OCI-M2 (cell line): ENCODE results near the gene DGKZ.

Source experiments
- DNase-seq: peaks from one replicate; lab custom pipeline; 2025; ENCODE audit not compliant: unreplicated experiment; lab: John Stamatoyannopoulos, UW

Gene DGKZ

DNA sequence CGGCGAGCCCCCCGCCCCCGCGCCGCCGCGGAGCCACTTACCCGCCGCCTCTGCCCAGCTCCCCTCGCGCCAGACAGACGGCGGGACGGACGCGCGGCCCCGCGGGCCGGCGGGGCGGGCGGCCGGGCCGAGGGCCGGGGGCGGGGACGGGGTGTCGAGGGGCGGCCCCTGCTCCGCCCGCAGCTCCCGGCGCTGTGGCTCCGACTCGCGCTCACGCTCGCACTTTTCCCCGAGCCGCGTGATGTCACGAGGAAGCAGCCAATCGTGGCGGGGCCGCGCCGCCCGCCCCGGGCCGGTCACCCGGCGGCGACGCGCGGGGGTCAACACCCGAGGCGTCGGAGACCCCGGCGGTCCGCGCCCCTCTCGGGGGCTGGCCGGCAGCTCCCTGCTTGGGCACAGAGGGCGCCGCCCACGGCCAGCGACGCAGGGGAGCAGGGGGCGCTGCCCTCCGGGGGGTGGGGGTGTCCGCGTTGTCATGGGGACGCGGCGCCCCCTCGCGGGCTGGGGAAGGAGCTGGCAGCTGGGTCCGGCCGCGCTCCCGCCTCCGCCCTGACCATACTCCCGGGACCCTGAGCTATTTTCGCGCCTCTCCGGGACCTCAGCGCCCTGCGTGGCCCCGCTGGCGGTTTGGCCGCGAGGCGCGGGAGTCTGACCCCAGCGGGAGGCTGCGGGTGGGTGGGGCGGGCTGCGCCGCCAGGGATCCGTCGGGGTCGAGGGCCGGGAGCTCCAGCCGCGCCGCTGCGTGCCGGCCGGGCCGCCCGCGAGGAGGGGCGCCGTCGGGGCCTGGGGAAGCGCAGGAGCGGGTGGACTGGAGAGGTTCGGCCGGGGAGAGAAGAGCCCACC, 44.5 kb downstream of the DGKZ start, which contains the start of gene CHRM4:
Gene CHRM4 (minus strand): TSS at position 199 of the 843 bp plus-strand sequence. CDS start 5,219 bp downstream, outside the sequence.
- DNase-seq: no peak

DNA sequence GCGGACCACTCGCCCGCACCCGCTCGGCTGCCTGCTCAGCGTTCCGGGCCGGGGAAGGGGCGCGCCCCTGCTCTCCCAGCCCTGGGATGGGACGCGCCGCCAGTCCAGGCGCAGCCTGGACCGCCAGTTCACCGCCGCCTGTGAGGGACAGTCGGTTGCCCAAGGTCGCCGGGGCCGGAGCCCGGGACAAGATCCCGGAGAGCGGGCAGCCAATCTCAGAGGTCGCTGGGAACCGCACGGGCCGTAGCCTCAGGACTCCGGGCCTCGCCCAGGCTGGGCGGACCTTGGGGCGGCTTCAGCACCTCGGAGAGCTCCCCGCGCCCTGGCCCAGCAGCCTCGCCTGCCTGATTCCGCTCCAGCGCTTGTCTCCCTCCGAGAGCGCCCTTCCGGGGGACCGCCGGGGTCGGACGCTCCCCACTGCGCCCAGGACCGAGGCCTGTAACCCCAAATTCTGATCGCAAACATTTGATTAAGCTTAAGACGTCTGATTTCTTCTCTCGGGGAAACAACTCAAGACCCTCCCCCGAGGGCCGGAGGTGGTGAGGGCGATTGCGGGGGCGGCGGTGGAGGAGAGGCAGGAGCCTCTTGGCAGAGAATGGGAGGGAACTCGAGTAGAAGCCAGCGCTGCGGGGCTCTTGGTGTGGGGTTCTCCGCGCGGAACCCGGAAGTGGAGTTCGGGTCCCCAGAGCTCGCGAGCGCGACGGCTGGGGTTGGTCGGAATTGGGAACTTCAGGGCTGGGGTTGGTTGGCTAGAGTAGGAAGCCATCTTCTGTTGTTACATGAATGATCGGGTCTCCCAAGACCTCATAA, 45.4 kb downstream of the DGKZ start:
- DNase-seq: peak; percentile 72

- no peak for DNase-seq
Observed at GRCh38 chr11:46393231-46393616, 46.0 kb downstream of the DGKZ start.

DNA sequence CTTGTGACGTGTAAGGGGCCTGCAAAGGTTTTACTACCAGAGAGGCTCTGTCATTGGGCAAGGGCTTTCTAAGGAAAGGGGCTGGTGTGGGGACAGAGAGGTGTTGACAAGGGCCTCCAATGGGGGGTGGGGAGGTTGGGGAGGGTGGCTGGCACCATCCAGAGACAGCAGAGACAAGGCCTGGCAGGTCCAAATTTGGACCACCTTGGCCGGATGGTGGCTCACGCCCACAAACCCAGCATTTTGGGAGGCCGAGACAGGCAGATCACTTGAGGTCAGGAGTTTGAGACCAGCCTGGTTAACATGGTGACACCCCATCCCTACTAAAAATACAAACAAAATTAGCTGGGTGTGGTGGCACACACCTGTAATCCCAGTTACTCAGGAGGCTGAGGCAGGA, 46.5 kb downstream of the DGKZ start:
- no peak for DNase-seq

GRCh38 chr11:46397526-46397925, 50.3 kb downstream of the DGKZ start:
- DNase-seq: no peak

GRCh38 chr11:46402957-46403902, 56.0 kb downstream of the DGKZ start:
- DNase-seq: no peak

DNA sequence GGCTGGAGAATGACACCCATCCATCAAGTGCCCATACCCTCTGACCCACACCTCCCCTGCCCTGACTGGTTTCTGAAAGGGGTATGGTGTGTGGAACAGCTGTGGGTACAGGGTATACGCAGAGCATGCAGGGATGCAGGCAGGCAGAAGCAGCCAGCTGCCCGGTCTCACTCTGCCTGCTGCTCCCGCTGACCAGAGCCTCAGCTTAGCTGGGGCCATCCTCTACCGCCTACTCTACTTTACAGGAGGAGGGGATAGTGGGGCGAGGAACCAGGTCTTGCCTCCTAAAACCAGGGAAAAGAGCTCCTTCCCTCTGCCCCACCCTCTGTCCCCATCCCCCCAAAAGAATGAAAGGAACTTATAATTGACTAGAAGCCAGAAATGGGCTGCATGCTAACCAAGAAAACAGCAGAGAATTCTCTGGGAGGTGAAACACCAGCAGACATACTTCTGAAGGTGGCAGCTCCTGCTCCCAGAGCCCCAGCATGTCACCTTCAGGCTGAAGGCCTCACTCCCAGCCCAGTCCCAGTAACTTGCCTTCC, 57.3 kb downstream of the DGKZ start:
- no peak for DNase-seq

DNA sequence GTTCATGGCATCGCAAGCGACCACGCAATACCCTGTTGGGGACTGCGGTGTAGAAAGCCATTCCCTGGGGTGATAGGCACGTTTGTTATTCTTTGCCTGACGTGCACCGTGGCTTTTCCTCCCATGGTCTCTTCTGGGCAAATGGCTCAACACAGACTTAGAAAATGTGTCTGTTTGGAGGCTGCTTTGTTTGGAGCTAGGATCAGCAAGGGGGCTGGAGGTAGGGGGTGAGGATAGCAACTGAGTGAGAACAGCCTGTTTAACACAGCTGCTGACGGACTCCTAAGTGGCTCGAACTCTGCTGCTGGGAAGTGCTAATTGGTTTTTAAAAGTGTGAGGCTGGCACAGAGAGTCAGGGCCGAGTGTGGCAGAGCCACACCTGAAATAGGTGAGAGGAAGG, 60.4 kb downstream of the DGKZ start:
- DNase-seq: no peak

DNA sequence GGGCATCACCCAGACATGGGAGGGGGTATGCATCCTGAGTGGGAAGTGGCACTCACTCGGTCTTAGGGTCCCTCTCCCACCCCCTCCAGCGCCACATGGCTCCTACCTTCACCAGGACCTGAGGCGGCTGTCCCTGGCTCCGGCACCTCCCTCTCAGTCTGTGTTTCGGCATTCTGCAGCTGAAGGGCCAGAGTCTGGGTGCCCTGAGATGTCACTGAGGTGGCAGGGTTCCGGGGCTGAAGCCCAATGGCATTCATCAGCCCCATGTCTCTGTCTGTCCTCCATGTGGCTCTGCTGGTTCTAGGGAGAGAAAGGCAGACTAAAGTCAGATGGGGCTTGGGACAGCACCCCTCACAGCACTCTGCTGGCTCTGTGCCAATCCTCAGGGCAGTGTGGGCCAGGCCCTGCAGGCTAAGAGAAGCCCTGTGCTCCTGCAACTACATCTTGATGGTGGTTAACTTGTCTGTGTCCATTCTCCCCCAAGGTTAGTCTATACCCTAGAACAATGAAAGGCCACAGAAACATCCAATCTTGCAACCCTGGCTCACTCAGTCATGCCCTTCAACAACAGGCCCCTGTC, 61.2 kb downstream of the DGKZ start:
- DNase-seq: no peak

DNA sequence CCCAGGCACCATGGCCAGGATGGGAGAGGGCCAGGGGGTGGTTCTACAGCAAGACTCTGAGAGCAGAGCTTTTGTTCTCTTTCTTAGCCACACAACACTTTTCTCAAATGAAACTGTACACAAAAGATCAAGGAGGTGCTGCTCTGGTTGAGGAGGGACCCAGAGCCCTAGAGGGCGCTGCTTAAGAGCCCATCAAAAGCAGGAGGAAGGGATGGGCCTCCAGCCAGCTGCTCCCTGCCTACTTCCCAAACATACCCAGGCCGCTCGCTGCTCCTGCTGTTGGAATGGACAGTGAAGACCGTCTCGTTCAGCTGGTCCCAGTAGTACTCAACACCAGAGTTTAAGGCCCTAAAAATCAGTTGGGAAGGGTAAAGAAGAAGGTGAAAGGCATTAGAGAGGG, 62.8 kb downstream of the DGKZ start:
- DNase-seq: no peak

- no peak for DNase-seq
Observed at GRCh38 chr11:46413760-46414465, 66.7 kb downstream of the DGKZ start.

- no peak for DNase-seq
Observed at GRCh38 chr11:46414466-46414796, 67.2 kb downstream of the DGKZ start.

DNA sequence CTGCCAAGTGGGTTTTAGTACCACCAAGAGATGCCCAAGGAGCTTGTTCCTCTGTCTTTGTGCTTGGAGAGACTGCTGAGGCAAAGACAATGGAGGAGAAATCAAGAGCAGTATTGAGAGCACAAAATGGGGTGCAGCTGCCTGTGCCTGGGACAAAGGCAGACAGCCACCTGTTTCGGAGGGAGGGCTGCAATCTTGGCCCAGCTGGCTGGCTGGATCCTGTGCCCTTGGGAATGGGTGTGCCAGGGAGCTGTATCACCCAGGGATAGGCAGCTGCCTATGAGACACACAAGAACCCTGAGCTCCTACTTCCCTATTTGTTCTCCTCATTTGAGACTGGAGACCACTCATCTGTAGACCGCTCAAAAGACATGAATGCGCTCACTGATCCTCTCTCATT, 67.6 kb downstream of the DGKZ start:
- DNase-seq: no peak

- DNase-seq: no peak
Observed at GRCh38 chr11:46417711-46418110, 70.4 kb downstream of the DGKZ start.

- no peak for DNase-seq
Observed at GRCh38 chr11:46418751-46419150, 71.5 kb downstream of the DGKZ start.

DNA sequence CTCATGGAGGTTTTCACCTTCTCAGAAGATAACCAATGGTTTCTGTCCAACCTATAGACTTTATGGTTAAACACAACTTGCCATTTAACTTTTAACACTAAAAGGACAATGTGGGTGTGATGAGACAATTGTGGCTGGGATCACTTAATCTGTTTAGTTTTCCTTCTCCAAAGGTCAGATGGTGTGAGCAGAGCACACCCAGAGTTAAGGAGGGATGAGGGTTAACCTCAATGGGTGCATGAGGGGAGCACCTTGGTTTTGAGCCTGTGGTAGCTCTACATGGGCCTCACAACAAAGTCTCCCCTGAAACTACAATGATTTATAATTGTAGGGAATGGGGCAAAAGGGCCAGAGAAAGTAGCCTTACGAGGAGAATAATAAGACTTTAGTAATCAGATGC, 73.2 kb downstream of the DGKZ start:
- DNase-seq: no peak

GRCh38 chr11:46421257-46421880, 74.1 kb downstream of the DGKZ start:
- no peak for DNase-seq

- no peak for DNase-seq
Observed at GRCh38 chr11:46422588-46422987, 75.3 kb downstream of the DGKZ start.

DNA sequence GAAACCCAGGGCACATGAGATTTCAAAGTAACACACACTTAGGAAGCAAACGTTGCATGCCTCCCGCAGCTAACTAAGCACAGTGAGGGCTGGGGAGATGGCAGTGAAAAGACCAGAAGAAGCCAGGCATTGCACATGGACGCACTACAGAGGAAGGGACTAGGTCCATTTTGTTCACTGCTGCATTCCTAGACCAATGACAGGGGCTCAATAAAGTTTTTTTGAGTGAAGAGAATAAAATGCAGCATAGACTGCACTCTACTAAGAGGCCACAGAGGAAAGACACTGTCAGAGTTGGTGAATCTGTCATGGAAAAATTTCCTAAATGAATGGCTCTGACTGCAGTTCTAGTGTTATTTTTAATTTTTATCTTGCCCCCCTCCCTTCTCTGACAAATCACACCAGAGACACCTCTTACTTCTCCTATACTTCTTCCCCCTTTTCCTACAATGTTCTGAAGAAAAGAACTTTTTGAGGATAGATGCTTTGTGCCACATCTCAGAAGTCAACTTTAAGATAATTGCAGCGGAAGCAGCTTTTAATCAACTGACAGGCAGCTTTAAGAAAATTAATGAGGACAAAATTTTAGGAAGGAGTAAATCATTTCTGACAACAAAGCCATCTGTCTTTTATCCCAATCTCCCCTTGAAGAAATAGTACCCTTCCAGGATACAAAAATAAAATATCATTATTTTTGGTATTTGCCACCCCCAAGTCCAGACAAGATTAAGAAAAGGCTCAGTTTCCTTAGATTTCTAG, 79.1 kb downstream of the DGKZ start:
- DNase-seq: no peak
